ENCODE data around the gene DOCK6. TPM values are rescaled to one million over a fixed set of nuclear protein-coding genes. Genes with fewer than 3 reads are reported as not detected.

DOCK6 gene
- total RNA-seq, 2 donors from 2014 or later, result 93.8 to 111 TPM

DNA sequence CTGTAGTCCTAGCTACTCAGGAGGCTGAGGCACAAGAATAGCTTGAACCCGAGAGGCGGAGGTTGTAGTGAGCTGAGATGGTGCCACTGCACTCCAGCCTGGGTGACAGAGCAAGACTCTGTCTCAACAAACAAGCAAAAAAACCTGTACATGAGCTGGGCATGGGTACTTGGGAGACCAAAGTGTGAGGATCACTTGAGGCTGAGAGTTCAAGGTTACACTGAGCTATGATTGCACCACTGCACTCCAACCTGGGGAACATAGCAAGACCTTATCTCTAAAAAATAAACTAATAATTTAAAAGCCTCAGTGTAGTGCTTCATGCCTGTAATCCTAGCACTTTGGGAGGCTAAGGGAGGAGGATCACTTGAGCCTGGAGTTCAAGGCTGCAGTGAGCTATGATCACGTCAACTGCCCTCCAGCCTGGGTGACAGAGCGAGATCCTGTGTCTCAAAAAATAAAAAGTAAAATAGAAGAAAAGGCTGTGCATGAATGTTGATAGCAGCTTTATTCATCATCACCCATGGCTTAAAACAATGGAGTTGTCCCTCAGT, 12.3 kb upstream of the DOCK6 start:
- H3K36me3 Mint-ChIP-seq (ENCODE audit: low read depth), result peaks cover 2% of the 10 kb centered on the region
- WGBS, 2 experiments (ENCODE audit: insufficient coverage in 1 of 2, insufficient read length in 1 of 2), result 67 to 91% methylated on average over 2 to 4 of the region's 4 CpGs
- H3K27me3 Mint-ChIP-seq (ENCODE audit: insufficient read depth), result no peaks in the 10 kb centered on the region
- no peaks in the 10 kb centered on the region for H3K27me3 ChIP-seq (ENCODE audit: control insufficient read depth, insufficient read depth, low read length, poor library complexity, severe bottlenecking)
- DNase-seq, result no peak
- H3K27ac Mint-ChIP-seq, result no peak overlapping the region
- H3K4me1 Mint-ChIP-seq, result peaks cover 8% of the 10 kb centered on the region
- no peak overlapping the region for H3K9ac ChIP-seq (ENCODE audit: extremely low read depth, low read length, poor library complexity, severe bottlenecking)
- H3K36me3 ChIP-seq (ENCODE audit: control insufficient read depth, insufficient read depth, low read length), result no peaks in the 10 kb centered on the region
- H3K4me3 Mint-ChIP-seq, result no peak overlapping the region
- no peaks in the 10 kb centered on the region for H3K4me1 ChIP-seq (ENCODE audit: control insufficient read depth, insufficient read depth, low read length)
- H3K27ac ChIP-seq (ENCODE audit: low read depth, low read length), result no peak overlapping the region
- TF ChIP-seq, protein P1, sequence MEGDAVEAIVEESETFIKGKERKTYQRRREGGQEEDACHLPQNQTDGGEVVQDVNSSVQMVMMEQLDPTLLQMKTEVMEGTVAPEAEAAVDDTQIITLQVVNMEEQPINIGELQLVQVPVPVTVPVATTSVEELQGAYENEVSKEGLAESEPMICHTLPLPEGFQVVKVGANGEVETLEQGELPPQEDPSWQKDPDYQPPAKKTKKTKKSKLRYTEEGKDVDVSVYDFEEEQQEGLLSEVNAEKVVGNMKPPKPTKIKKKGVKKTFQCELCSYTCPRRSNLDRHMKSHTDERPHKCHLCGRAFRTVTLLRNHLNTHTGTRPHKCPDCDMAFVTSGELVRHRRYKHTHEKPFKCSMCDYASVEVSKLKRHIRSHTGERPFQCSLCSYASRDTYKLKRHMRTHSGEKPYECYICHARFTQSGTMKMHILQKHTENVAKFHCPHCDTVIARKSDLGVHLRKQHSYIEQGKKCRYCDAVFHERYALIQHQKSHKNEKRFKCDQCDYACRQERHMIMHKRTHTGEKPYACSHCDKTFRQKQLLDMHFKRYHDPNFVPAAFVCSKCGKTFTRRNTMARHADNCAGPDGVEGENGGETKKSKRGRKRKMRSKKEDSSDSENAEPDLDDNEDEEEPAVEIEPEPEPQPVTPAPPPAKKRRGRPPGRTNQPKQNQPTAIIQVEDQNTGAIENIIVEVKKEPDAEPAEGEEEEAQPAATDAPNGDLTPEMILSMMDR (conservative IDR thresholded peaks at IDR 0.05), result no peak
- no peaks in the 10 kb centered on the region for H3K9me3 ChIP-seq (ENCODE audit: control insufficient read depth, low read length)
- peaks cover 29% of the 10 kb centered on the region for H3K9me3 Mint-ChIP-seq
- no peak overlapping the region for H3K4me3 ChIP-seq (ENCODE audit: low read length)

DNA sequence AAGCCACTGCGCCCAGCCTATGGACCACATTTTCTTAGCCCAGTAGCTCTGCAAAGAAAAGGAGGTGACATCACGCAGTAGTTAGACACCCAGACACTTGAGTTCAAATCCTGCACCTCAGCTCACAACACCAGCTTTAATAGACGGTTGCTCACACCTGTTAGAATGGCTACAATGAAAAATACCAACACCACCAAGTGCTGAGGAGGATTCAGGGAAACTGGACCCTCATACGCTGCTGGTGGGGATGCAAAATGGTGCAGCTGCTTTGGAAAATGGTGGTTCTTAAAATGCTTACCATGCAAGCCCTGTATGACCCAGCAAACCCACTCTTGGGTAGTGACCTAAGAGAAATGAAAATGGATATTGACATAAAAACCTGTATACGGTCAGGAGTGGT, 11.7 kb upstream of the DOCK6 start:
- H3K27ac ChIP-seq (ENCODE audit: low read depth, low read length), result no peak overlapping the region
- no peak overlapping the region for H3K9ac ChIP-seq (ENCODE audit: extremely low read depth, low read length, poor library complexity, severe bottlenecking)
- no peaks in the 10 kb centered on the region for H3K27me3 ChIP-seq (ENCODE audit: control insufficient read depth, insufficient read depth, low read length, poor library complexity, severe bottlenecking)
- H3K9me3 ChIP-seq (ENCODE audit: control insufficient read depth, low read length), result no peaks in the 10 kb centered on the region
- 64 to 65% methylated on average over 4 to 5 of the region's 5 CpGs for WGBS, 2 experiments (ENCODE audit: insufficient coverage in 1 of 2, insufficient read length in 1 of 2)
- DNase-seq, result no peak
- Mint-ChIP-seq H3K4me3 (no peak overlapping the region), H3K27me3 (ENCODE audit: insufficient read depth) (no peaks in the 10 kb centered on the region), H3K9me3 (peaks cover 27% of the 10 kb centered on the region), H3K4me1 (peaks cover 7% of the 10 kb centered on the region), H3K36me3 (ENCODE audit: low read depth) (peaks cover 2% of the 10 kb centered on the region), H3K27ac (no peak overlapping the region)
- TF ChIP-seq, protein P1 (conservative IDR thresholded peaks at IDR 0.05), result no peak
- no peak overlapping the region for H3K4me3 ChIP-seq (ENCODE audit: low read length)
- H3K4me1 ChIP-seq (ENCODE audit: control insufficient read depth, insufficient read depth, low read length), result no peaks in the 10 kb centered on the region
- H3K36me3 ChIP-seq (ENCODE audit: control insufficient read depth, insufficient read depth, low read length), result no peaks in the 10 kb centered on the region

DNA sequence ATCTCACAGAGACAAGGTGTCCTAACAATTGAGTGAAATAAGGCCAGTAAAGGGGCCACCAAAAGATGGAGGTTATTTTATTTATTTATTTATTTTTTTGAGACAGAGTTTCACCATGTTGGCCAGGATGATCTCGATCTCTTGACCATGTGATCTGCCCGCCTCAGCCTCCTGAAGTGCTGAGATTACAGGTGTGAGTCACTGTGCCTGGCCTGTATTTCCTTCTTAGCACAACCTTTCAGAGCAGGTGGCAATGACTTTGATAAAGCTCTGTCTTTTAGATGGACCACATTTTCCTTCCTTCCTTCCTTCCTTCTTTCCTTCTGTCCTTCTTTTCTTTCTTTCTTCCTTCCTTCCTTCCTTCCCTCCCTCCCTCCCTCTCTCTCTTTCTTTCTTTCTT, 11.0 kb upstream of the DOCK6 start:
- no peak for DNase-seq
- Histone ChIP-seq H3K36me3 (ENCODE audit: control insufficient read depth, insufficient read depth, low read length) (no peaks in the 10 kb centered on the region), H3K4me3 (ENCODE audit: low read length) (no peak overlapping the region), H3K4me1 (ENCODE audit: control insufficient read depth, insufficient read depth, low read length) (no peaks in the 10 kb centered on the region), H3K27ac (ENCODE audit: low read depth, low read length) (no peak overlapping the region), H3K27me3 (ENCODE audit: control insufficient read depth, insufficient read depth, low read length, poor library complexity, severe bottlenecking) (no peaks in the 10 kb centered on the region), H3K9me3 (ENCODE audit: control insufficient read depth, low read length) (no peaks in the 10 kb centered on the region), H3K9ac (ENCODE audit: extremely low read depth, low read length, poor library complexity, severe bottlenecking) (no peak overlapping the region)
- peaks cover 23% of the 10 kb centered on the region for H3K9me3 Mint-ChIP-seq
- no peak overlapping the region for H3K4me3 Mint-ChIP-seq
- WGBS, 2 experiments (ENCODE audit: insufficient coverage in 1 of 2, insufficient read length in 1 of 2), result 82 to 93% methylated on average over 2 of the region's 2 CpGs
- peaks cover 2% of the 10 kb centered on the region for H3K36me3 Mint-ChIP-seq (ENCODE audit: low read depth)
- H3K4me1 Mint-ChIP-seq, result peaks cover 7% of the 10 kb centered on the region
- TF ChIP-seq, protein P1 (conservative IDR thresholded peaks at IDR 0.05), result no peak
- no peaks in the 10 kb centered on the region for H3K27me3 Mint-ChIP-seq (ENCODE audit: insufficient read depth)
- H3K27ac Mint-ChIP-seq, result no peak overlapping the region

Data from endodermal cell (in vitro differentiated cells).